Measurements from ENCODE around the gene PPP1R8.
"Not testable (repeated sequence)": the region's sequence is repeated elsewhere in the genome, so short reads cannot be mapped to it uniquely, and the experiment has no call there.

GRCh38 chr1:27808131-27808530 lies 22.5 kb upstream of the PPP1R8 start:
- not testable (repeated sequence) for TF ChIP-seq CTCF (IDR thresholded peaks at IDR 0.05); ZFX (IDR thresholded peaks at IDR 0.05; ENCODE audit: borderline replicate concordance)

Data from 22Rv1 (cell line).